ENCODE results near the gene AKAP8. TPM values are rescaled to one million over a fixed set of nuclear protein-coding genes. Genes with fewer than 3 reads are reported as not detected.
A peak's percentile ranks its signal among the peaks of the same experiment; 100 is the strongest.
"Not testable (repeated sequence)": the region's sequence is repeated elsewhere in the genome, so short reads cannot be mapped to it uniquely, and the experiment has no call there.

AKAP8 gene
- 18.4 and 19.4 TPM in 2 replicates for total RNA-seq

DNA sequence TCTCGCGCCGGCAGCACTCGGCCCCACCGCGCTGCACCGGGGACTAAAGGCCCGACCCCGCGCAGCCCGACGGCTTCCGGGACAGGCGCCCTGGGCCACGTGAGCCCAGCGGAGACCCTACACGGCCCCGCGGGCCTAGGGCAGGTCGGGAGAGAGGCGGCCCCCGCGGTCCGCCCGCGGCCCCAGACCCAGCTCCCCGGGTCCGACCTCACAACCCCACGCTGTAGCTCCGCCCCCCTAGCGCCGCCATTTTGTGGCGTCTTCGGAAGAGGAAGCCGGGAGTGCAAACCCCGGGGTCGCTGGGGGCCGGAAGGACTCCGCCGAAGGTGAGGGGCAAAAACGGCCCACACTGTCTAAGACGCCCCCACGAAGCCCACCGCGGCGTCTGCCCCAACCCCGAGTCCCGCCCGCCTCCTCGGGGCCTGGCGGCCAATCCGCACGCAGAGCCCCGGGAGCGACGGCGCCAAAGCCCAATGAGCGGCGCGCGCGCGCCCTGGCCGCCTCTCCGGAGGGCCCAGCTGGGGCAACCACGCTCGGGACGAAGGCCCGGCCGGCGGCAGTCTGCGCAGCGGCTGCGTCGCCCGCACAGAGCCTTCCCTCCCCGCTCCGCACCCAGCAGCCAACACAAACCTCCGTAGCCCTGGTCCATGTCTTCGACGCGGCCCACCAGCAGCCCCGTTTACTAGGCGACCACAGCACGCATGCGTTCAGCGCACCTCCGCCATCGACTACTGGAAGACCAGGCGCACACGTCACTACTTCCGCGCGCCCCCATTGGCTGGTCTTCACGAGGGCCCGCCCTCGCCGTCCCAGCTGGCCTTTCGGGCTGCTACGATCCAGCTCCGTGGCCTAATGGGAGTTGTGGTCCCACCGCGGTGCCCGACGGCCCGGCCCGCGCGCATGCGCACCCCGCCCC is at the start of gene AKAP8:
TSS of gene AKAP8 (minus strand) at position 705 of the 916 bp plus-strand sequence. CDS start at position 649, 56 bp downstream.
- DNase-seq (ENCODE audit: low read depth, low spot score), result peak; percentile 94

DNA sequence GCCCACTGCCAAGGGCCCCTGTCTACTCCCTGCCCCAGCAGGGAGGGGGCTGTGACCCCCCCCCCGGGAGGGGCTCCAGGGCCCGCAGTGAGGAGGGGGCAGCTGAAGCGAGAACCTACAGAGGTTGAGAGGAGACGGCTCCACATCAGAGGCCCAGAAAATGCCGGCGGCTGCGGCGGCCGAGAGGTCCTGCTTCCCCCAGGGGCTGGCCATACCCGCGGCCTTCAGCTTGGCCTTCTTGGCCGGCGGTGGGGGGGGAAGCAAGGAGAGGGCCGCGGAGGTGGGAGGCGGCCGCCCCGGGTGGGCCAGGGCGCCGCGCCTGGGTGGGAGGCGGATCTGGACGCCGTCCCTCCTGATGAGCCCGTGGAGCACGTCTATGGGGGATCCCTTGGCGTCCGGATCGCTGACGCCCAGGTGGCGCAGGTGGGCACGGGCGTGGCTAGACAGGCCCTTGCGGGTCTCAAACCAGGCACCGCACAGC is 48.4 kb upstream of the AKAP8 start:
- DNase-seq (ENCODE audit: low read depth, low spot score), result no peak

GRCh38 chr19:15427350-15427700 is 47.7 kb upstream of the AKAP8 start:
- DNase-seq (ENCODE audit: low read depth, low spot score), result no peak

GRCh38 chr19:15426485-15427349 is 47.1 kb upstream of the AKAP8 start:
- no peak for DNase-seq (ENCODE audit: low read depth, low spot score)

GRCh38 chr19:15425321-15425950 is 45.8 kb upstream of the AKAP8 start:
- DNase-seq (ENCODE audit: low read depth, low spot score), result no peak

DNA sequence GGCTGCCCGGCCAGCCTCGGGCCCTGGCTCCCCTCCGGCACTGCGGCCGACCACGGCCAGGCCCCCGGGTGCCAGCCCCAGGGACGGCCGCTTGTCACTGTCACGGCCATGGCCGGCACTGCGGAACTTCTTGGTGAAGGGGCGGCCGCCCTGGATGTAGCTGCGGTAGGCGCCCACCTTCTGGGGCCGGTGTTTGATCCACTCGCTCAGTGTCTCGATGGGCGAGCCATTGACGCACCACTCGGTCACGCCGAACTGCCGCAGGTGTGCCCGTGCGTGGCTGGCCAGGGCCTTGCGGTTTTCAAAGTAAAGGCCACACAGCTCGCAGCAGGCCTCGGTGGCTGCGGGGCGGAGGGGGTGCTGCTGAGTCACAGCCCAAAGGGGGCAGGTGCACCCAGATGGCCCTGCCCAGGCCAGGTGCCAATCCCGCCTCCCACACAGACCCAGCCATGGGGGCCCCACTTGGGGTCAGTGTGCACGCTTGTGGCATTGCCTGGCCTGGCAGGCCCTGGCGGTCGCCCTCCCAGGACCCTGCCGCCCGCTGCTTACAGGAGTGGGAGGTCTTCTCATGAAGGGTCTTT is 45.2 kb upstream of the AKAP8 start:
- no peak for DNase-seq (ENCODE audit: low read depth, low spot score)

GRCh38 chr19:15424121-15424520 is 44.5 kb upstream of the AKAP8 start:
- DNase-seq (ENCODE audit: low read depth, low spot score), result no peak

GRCh38 chr19:15423130-15423529 is 43.5 kb upstream of the AKAP8 start:
- no peak for DNase-seq (ENCODE audit: low read depth, low spot score)

DNA sequence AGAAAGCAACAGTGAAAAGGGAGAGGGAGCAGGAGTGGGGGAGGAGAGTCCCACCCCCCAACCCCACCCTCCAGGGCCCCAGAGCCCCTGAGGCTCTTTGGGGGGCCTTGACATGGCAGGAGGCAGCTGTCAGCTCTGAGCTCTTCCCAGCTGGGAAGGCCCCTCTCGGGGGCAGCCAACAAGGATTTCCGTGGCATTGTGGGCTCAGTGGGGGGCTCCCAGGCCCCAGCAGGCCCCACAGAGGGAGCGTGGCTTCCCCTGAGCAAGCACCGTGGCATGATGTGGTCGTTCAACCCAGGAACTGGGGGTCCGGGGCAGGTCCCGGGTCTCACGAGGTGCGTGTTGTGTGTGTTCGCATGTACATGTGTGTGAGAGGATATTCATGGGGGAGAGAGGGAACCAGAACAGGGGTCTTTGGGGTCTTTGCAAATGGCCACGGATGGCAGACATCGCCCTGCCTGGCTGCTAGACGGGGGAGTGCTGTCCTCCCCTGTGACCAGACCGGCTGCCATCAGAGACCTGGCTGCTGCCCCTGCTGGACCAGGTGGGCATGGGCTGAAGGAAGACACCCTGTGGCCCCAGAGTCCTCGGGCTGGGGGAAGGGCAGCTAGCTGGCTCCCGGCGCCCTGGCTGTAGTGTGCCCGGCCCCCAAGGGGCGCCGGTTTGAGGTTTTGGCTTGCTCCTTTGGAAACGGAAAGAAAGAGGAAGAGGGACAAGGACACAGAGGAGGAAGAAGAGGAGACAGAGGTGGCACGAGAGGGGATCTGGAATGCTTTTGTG is 42.9 kb upstream of the AKAP8 start:
- no peak for DNase-seq (ENCODE audit: low read depth, low spot score)

DNA sequence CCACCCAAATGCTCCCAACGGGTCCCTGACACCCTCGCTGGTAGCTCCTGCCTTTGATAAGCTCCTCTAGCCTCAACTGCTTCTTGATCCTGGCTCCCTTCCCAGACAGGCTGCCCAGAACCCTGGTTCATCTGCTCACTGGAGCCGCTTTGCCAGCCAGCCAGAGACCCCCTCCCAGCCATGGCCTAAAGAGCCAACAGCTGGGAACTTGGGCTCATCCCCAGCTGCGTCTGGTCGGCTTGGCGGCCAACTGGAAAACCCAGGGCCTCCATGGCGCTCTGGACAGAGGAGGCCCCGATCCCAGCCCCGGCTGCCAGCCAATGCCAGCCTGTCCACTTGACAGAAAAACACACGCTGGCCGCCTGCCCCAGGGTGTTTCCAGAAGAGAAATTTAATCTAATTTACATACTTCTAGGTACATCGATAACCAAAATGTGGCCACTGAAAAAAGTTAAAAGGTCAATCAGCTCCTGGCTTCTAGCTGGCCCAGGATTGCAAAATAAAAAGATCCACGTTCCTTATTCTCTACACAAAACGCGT is 42.2 kb upstream of the AKAP8 start:
- DNase-seq (ENCODE audit: low read depth, low spot score), result no peak

DNA sequence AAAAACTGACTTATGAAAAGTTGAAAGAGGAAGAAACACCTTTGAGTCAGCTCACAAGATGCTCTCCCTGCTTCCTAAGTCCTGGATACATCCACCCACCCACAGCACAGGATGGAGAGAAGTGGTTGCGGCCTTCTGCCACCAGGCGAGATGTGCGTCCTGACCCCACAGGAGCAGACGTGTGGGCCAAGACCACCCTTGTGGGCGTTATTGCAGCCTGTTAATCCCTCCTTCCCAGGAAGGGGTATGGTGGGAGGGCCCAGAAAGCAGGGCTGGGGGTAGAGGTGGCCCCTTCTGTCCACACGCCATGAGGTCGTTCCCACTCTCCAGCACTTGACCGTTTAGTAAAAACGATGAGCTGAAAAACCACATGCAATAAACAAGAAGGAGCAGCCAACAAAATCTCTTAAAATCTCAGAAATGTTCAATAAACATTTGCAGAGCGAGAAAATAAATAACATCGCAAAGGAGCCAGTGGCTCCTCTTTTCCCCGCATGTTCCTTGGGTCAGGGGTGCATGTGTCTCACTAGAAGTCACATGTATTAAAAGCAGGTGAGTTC is 41.6 kb upstream of the AKAP8 start:
- DNase-seq (ENCODE audit: low read depth, low spot score), result no peak

- DNase-seq (ENCODE audit: low read depth, low spot score), result no peak
Observed at GRCh38 chr19:15419413-15420025, 39.9 kb upstream of the AKAP8 start.

DNA sequence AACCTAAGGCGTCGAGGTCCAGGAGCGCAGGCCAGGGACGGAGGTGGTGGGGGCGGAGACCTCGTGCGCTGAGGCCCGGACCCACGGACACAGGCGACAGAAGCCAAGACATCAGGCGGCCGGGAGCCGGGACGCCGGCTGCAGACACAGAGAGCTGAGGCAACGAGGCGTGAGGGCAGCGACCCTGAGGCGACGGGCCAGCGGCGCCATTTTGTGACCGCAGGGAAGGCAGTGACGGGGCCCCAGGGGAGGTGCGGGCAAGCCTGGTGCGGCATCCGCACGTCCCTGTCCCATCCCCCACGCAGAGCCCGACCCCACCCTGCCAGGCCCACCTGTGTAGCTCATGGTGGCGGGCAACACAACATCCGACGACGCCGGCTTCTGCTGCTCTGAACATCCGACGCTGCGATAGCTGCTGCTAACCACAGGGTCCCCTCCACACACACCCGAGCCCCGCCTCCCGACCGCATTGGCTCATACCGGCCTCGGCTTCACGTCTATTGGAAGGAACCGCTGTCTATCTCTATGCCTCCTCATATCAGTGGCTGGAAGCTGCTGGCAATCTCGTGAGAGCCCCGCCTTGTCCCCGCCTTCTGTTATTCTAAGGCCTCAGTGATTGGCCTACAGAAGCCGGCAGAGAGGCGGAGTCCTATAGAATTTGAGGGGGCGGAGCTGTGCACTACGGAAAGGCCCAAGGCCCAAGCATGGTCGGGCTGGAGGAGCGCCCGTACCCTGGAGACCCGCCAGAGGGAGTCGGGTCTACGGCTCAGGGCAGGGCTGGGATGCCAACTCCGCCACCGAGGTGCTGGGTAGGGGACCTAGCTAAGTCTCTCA is 39.2 kb upstream of the AKAP8 start, which contains the start of gene AKAP8L:
TSS of gene AKAP8L (minus strand) at position 410 of the 834 bp plus-strand sequence. CDS start at position 345, 65 bp downstream.
- DNase-seq (ENCODE audit: low read depth, low spot score), result peak; percentile 99

- no peak for DNase-seq (ENCODE audit: low read depth, low spot score)
Observed at GRCh38 chr19:15418231-15418578, 38.6 kb upstream of the AKAP8 start.

DNA sequence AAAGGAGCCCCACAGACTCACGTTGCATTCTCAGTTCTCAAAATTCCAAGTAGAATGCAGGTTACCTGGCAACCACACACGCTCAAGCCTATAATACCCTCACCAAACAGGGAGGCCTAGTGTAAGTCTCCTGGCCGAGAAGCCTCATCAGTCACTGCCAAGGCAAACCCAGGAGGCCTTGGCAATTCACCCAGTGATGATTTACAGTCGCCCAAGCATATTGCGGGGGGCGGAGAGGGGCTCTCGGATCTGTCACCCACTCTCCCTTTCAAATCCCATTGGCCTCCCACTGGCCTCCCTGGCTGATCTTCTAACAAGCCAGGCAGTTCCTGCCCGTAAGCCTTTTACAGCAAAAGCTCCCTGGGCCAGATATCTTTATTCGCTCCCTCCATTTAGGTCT is 38.1 kb upstream of the AKAP8 start:
- DNase-seq (ENCODE audit: low read depth, low spot score), result no peak

GRCh38 chr19:15412832-15413231 is 33.2 kb upstream of the AKAP8 start:
- no peak for DNase-seq (ENCODE audit: low read depth, low spot score)

- not testable (repeated sequence) for DNase-seq (ENCODE audit: low read depth, low spot score)
Observed at GRCh38 chr19:15411351-15411750, 31.8 kb upstream of the AKAP8 start.

DNA sequence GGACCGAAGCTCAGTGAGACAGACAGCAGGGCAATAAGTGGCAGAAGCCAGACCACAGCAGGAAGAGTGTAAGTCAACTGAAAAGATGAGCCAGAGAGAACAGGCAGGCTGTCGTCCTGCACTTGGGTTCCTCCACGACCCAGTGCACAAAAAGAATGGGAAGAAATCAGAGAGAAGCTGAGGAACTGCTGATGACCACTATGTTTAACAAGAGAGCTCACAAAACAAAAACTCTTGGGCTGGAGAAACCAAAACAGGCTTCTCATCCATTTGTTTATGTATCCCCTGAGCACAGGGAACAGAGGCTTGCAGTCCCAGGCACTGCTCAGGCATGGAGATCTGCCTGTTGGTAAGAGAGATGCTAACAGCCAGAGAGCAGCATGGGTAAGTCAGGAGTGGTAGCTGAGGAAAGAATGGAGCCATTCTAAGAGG is 25.2 kb upstream of the AKAP8 start:
- no peak for DNase-seq (ENCODE audit: low read depth, low spot score)

Data from pulmonary artery endothelial cell (primary cell).